H1 (cell line): Measurements from ENCODE around the gene MFSD6L. TPM values are rescaled to one million over a fixed set of nuclear protein-coding genes. Genes with fewer than 3 reads are reported as not detected.

ENCODE experiments used
- CTCF ChIA-PET: fragments of 300-600 bp; sonication (Branson Sonifier 250); formaldehyde crosslinking; loops from one replicate; lab custom pipeline; 2021; ENCODE audit not compliant: partially characterized antibody; lab: Charles Lee
- POLR2A ChIA-PET: fragments of 300-600 bp; sonication (Branson Sonifier 250); formaldehyde crosslinking; loops from one replicate; lab custom pipeline; 2021; ENCODE audit warnings: inconsistent platforms; ENCODE audit not compliant: partially characterized antibody; lab: Charles Lee
- DNase-seq, 2 experiments: peaks; one replicate each; pipeline versions ENCODE4 v3.0.0 to v3.0.0-alpha.2; 2010 to 2022; ENCODE audit warnings: low spot score in 2 of 2, low read depth in 1 of 2, mixed read lengths in 1 of 2
- FAIRE-seq: peaks from 2 replicates; lab custom pipeline; 2011; peaks lifted over from hg19 to GRCh38; lab: Jason Lieb, UNC
- H2AFZ ChIP-seq: 2 replicates; pipeline ENCODE4 v1.8.1; 2012; ENCODE audit warnings: low read length, inconsistent platforms
- H2AK5ac ChIP-seq: 2 replicates; pipeline ENCODE4 v1.6.1; 2013; ENCODE audit warnings: low read depth, low read length
- H2BK120ac ChIP-seq: replicated peaks from 2 replicates; pipeline ENCODE3; 2013; ENCODE audit warnings: low read depth, low read length, inconsistent platforms
- H2BK12ac ChIP-seq: 2 replicates; pipeline ENCODE4 v1.6.1; 2013; ENCODE audit warnings: low read depth, low read length
- H2BK15ac ChIP-seq: 2 replicates; pipeline ENCODE4 v1.6.1; 2013; ENCODE audit warnings: low read length
- H2BK20ac ChIP-seq: 2 replicates; pipeline ENCODE4 v1.6.1; 2013; ENCODE audit warnings: low read length
- H2BK5ac ChIP-seq: 2 replicates; pipeline ENCODE4 v1.6.1; 2013; ENCODE audit warnings: low read depth, low read length
- H3K14ac ChIP-seq: 2 replicates; pipeline ENCODE4 v1.6.1; 2013; ENCODE audit warnings: inconsistent platforms; ENCODE audit not compliant: insufficient read length
- H3K18ac ChIP-seq: 2 replicates; pipeline ENCODE4 v1.6.1; 2013; ENCODE audit warnings: low read length; ENCODE audit errors: extremely low read depth
- H3K23ac ChIP-seq: 2 replicates; pipeline ENCODE4 v1.6.1; 2013; ENCODE audit warnings: inconsistent platforms; ENCODE audit not compliant: insufficient read length
- H3K23me2 ChIP-seq: 2 replicates; pipeline ENCODE4 v1.6.1; 2013; ENCODE audit warnings: low read depth, low read length
- H3K27ac ChIP-seq: 2 replicates; pipeline ENCODE4 v1.6.1; 2011; ENCODE audit warnings: low read depth, low read length, inconsistent platforms
- H3K27me3 ChIP-seq, 4 experiments: replicated peaks in 1 of 4; 1 replicate in 1 of 4; 2 replicates in 3 of 4; pipeline versions ENCODE4 v1.6.1 to v1.8.1; 2011 to 2013; ENCODE audit warnings: low read length in 3 of 4, mild to moderate bottlenecking in 3 of 4, inconsistent platforms in 2 of 4, mixed read lengths in 2 of 4, moderate library complexity in 1 of 4; ENCODE audit not compliant: control insufficient read depth in 3 of 4, insufficient read depth in 3 of 4; ENCODE audit errors: extremely low read depth in 1 of 4
- H3K36me3 ChIP-seq, 4 experiments: 2 replicates each; pipeline versions ENCODE4 v1.6.1 to v1.8.1; 2011 to 2013; ENCODE audit warnings: mild to moderate bottlenecking in 4 of 4, low read length in 3 of 4, moderate library complexity in 2 of 4, control low read depth in 1 of 4, inconsistent platforms in 1 of 4; ENCODE audit not compliant: insufficient read depth in 4 of 4, control insufficient read depth in 2 of 4
- H3K4ac ChIP-seq: replicated peaks from 2 replicates; pipeline ENCODE3; 2013; ENCODE audit warnings: low read length, low read depth, mixed read lengths, inconsistent platforms; ENCODE audit not compliant: insufficient read length
- H3K4me1 ChIP-seq, 4 experiments: replicated peaks in 1 of 4; 1 replicate in 1 of 4; 2 replicates in 3 of 4; pipeline versions ENCODE4 v1.6.1 to v1.8.1; 2011 to 2013; ENCODE audit warnings: low read length in 3 of 4, inconsistent platforms in 2 of 4, mixed read lengths in 1 of 4; ENCODE audit not compliant: insufficient read depth in 4 of 4, control insufficient read depth in 3 of 4
- H3K4me2 ChIP-seq, 2 experiments: 2 replicates each; pipeline versions ENCODE4 v1.6.1 to v1.8.1; 2011 to 2013; ENCODE audit warnings: low read depth in 2 of 2, low read length in 2 of 2, control low read depth in 1 of 2, inconsistent platforms in 1 of 2, mild to moderate bottlenecking in 1 of 2; ENCODE audit not compliant: insufficient read depth in 1 of 2
- H3K4me3 ChIP-seq, 4 experiments: fragments of 200-600, 300-600 bp in 1 of 4; sonication (generic), shearing (Covaris generic), sonication (Bioruptor Twin) in 1 of 4; 2 replicates each; pipeline versions ENCODE4 v1.5.1 to v1.8.1; 2011 to 2016; ENCODE audit warnings: low read length in 4 of 4, low read depth in 3 of 4, control low read depth in 2 of 4, inconsistent platforms in 2 of 4, mild to moderate bottlenecking in 2 of 4, mixed read lengths in 1 of 4, moderate library complexity in 1 of 4; ENCODE audit not compliant: insufficient read depth in 2 of 4; ENCODE audit errors: extremely low read depth in 1 of 4
- H3K56ac ChIP-seq: replicated peaks from 2 replicates; pipeline ENCODE3; 2013; ENCODE audit warnings: low read depth, mild to moderate bottlenecking, mixed read lengths, low read length, inconsistent platforms; ENCODE audit not compliant: insufficient read length
- H3K79me1 ChIP-seq: 2 replicates; pipeline ENCODE4 v1.6.1; 2013; ENCODE audit warnings: low read depth, low read length, control low read depth
- H3K79me2 ChIP-seq, 2 experiments: 2 replicates each; pipeline versions ENCODE4 v1.6.1 to v1.8.1; 2012 to 2013; ENCODE audit warnings: low read length in 2 of 2, mild to moderate bottlenecking in 2 of 2, inconsistent platforms in 1 of 2; ENCODE audit not compliant: insufficient read depth in 2 of 2, control insufficient read depth in 1 of 2
- H3K9ac ChIP-seq, 4 experiments: replicated peaks in 1 of 4; 1 replicate in 1 of 4; 2 replicates in 3 of 4; pipeline versions ENCODE4 v1.6.1 to v1.8.1; 2011 to 2013; ENCODE audit warnings: low read depth in 3 of 4, low read length in 3 of 4, control low read depth in 2 of 4, mild to moderate bottlenecking in 2 of 4, moderate library complexity in 2 of 4, inconsistent platforms in 1 of 4; ENCODE audit errors: extremely low read depth in 1 of 4
- H3K9me3 ChIP-seq, 2 experiments: 2 replicates each; pipeline versions ENCODE4 v1.6.1 to v1.8.1; 2012 to 2013; ENCODE audit warnings: mild to moderate bottlenecking in 2 of 2, moderate library complexity in 2 of 2, control low read depth in 1 of 2, inconsistent platforms in 1 of 2, low read depth in 1 of 2, low read length in 1 of 2, mixed read lengths in 1 of 2; ENCODE audit not compliant: insufficient read depth in 2 of 2
- H4K20me1 ChIP-seq, 2 experiments: replicated peaks in 1 of 2; 2 replicates each; pipeline versions ENCODE3 to v1.8.1; 2011 to 2013; ENCODE audit warnings: inconsistent platforms in 2 of 2, low read length in 2 of 2, mild to moderate bottlenecking in 1 of 2; ENCODE audit not compliant: insufficient read depth in 2 of 2, control insufficient read depth in 1 of 2
- H4K5ac ChIP-seq: 2 replicates; pipeline ENCODE4 v1.6.1; 2013; ENCODE audit warnings: low read length, low read depth, mixed read lengths, inconsistent platforms; ENCODE audit not compliant: insufficient read length
- H4K8ac ChIP-seq: 2 replicates; pipeline ENCODE4 v1.8.0; 2013; ENCODE audit warnings: mild to moderate bottlenecking, moderate library complexity, low read length, inconsistent platforms; ENCODE audit not compliant: insufficient read depth; ENCODE audit errors: extremely low read depth
- H4K91ac ChIP-seq: replicated peaks from 2 replicates; pipeline ENCODE3; 2013; ENCODE audit warnings: low read length, mixed read lengths, inconsistent platforms; ENCODE audit not compliant: insufficient read length
- CTCF ChIP-seq, 3 experiments: IDR thresholded peaks; 1 replicate in 2 of 3; 2 replicates in 1 of 3; pipeline versions ENCODE4 v1.5.1 to v1.6.1; 2011; ENCODE audit warnings: low read length in 3 of 3, mild to moderate bottlenecking in 3 of 3, inconsistent platforms in 2 of 3, low read depth in 1 of 3, moderate library complexity in 1 of 3; ENCODE audit not compliant: insufficient read depth in 1 of 3; ENCODE audit errors: control extremely low read depth in 1 of 3
- GTF2F1 ChIP-seq: IDR thresholded peaks from 2 replicates; pipeline ENCODE4 v1.6.1; 2012; ENCODE audit warnings: low read depth, low read length, improper control_type of control experiment, borderline replicate concordance
- MAFK ChIP-seq: IDR thresholded peaks from 2 replicates; pipeline ENCODE4 v1.6.1; 2012; ENCODE audit warnings: low read depth, mild to moderate bottlenecking, improper control_type of control experiment, low read length
- SIRT6 ChIP-seq: IDR thresholded peaks from one replicate; pipeline ENCODE4 v1.7.1; 2012; ENCODE audit warnings: low read length, inconsistent platforms
- SP2 ChIP-seq: IDR thresholded peaks from 2 replicates; pipeline ENCODE4 v1.6.1; 2012; ENCODE audit warnings: mild to moderate bottlenecking, low read length, inconsistent platforms
- WGBS, 2 experiments: shearing (Covaris generic) in 1 of 2; methylation state at CpG; one replicate each; pipeline versions ENCODE4 v1.1.6 to v1.1.7; 2013 to 2015; ENCODE audit warnings: low lambda C conversion rate in 2 of 2, mixed read lengths in 2 of 2, inconsistent platforms in 1 of 2, low coverage in 1 of 2, missing lambda C conversion rate in 1 of 2; ENCODE audit not compliant: insufficient replicate concordance in 2 of 2, insufficient coverage in 1 of 2, insufficient read length in 1 of 2; ENCODE audit errors: extremely low coverage in 1 of 2, missing lambda C conversion rate in 1 of 2; 5-methylcytosine and 5-hydroxymethylcytosine counted together
- polyA plus RNA-seq, 7 experiments: library from polyadenylated mRNA; depleted of rRNA in 3 of 7; stranded (reverse) in 5 of 7; unstranded in 2 of 7; fragments of >200 nt in 5 of 7; fragments of 200-250 nt in 2 of 7; gene quantifications; 1 replicate in 5 of 7; 2 replicates in 1 of 7; 4 replicates in 1 of 7; pipeline versions ENCODE4 v1.2.1 to v1.2.3, GENCODE V29; 2011 to 2013; ENCODE audit warnings: missing spikeins in 2 of 7, mixed read lengths in 2 of 7
- total RNA-seq: library from RNA; stranded (reverse); fragmentation: NEBNext Ultra II Directional; extraction: Animal tissue kit (Norgen Biotek cat#: 25700); gene quantifications from 2 replicates; pipeline ENCODE4 v1.2.1, GENCODE V29; 2021

MFSD6L gene
- total and polyA plus RNA-seq, 2 of the 8 experiments (the other 6 are each of a cell fraction or from before 2014, with no cell fraction given), result 2.6 to 2.7 TPM

GRCh38 chr17:8835631-8836364 lies 36.6 kb upstream of the MFSD6L start:
- POLR2A ChIA-PET, result interaction anchor here (1.1 to 1.4 kb wide), 3 partner anchors 11 to 229 kb away, joined by 3 to 4 read pairs (median 3); no protein-coding TSS in a partner anchor
- no peaks in the 10 kb centered on the region for H3K79me1 ChIP-seq
- no peak overlapping the region for H2BK120ac ChIP-seq
- no peak for TF ChIP-seq GTF2F1
- no peak for TF ChIP-seq SIRT6
- no peak for TF ChIP-seq CTCF (IDR thresholded peaks at IDR 0.05; ENCODE audit: control extremely low read depth in 1 of 3, insufficient read depth in 1 of 3, low read depth in 1 of 3, low read length in 3 of 3)
- TF ChIP-seq SP2, result no peak
- no peak for TF ChIP-seq MAFK
- TF ChIP-seq, all 59 proteins: peak for 0
- Histone ChIP-seq H3K23ac (no peak overlapping the region), H4K5ac (no peak overlapping the region), H3K23me2 (peaks cover 2% of the 10 kb centered on the region; the same call in 1 of the 2 replicates), H2BK12ac (no peak overlapping the region), H2AFZ (no peak overlapping the region), H3K36me3 (no peaks in the 10 kb centered on the region), H3K9ac (no peak overlapping the region), H3K14ac (no peak overlapping the region), H3K18ac (no peak overlapping the region), H2BK20ac (no peak overlapping the region), H2BK5ac (no peak overlapping the region), H3K56ac (no peak overlapping the region), H3K4me3 (no peak overlapping the region), H3K9me3 (no peaks in the 10 kb centered on the region), H2BK15ac (0 out of 2 replicates have a peak overlapping the region, but pooled peaks have one; percentile 16), H3K4me2 (no peak overlapping the region), H4K91ac (no peak overlapping the region), H2AK5ac (no peak overlapping the region; the same call in 1 of the 2 replicates), H3K27ac (no peak overlapping the region), H4K20me1 (no peaks in the 10 kb centered on the region), H3K27me3 (no peaks in the 10 kb centered on the region), H3K4me1 (peaks cover 0 to 5% (median 4%) of the 10 kb centered on the region in 4 experiments; a peak in 6 of 7 replicates), H3K79me2 (no peaks in the 10 kb centered on the region), H3K4ac (no peak overlapping the region), H4K8ac (no peak overlapping the region)
- peak in 1 of 2 experiments; percentile 34 for DNase-seq
- FAIRE-seq, result no peak
- WGBS, 2 experiments, result 75% methylated on average over 6 of the region's 6 CpGs; no CpG with 5 or more reads in 1 of the 2 experiments
- CTCF ChIA-PET, result interaction anchor here (0.8 to 3.5 kb wide), 7 partner anchors 8 to 58 kb away, joined by 3 to 18 read pairs (median 4); no protein-coding TSS in a partner anchor
